ENCODE data around the gene EPS8L3.
"Not testable (repeated sequence)": the region's sequence is repeated elsewhere in the genome, so short reads cannot be mapped to it uniquely, and the experiment has no call there.

The EPS8L3 gene

DNA sequence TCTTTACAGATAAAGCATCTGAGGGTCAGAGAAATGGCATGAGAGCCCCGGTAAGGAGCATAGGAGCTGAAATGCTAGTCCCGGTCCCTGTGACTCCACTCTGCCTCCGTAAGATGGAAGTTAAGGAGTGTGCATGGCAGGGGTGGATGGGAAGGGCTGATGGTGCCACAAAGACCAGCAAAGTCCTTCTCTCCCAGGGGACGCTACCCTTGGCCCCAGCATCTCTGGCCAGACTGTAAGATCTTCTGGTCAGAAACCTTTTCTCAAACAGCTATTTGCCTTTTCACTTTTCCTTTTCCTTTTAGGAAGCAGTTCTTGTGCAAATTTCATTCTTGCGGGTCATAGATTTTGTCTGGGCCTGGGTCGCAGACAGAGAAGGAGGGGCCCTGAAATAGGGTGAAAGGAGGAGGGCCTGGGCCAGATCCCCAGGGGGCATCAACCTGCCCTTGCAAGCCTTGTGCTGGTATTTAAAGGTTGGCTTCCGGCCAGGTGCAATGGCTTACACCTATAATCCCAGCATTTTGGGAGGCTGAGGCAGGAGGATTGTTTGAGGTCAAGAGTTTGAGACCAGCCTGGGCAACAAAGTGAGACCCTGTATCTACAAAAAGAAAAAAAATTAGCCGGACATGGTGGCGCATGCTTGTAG is 14.4 kb upstream of the EPS8L3 start:
- DNase-seq: no peak

DNA sequence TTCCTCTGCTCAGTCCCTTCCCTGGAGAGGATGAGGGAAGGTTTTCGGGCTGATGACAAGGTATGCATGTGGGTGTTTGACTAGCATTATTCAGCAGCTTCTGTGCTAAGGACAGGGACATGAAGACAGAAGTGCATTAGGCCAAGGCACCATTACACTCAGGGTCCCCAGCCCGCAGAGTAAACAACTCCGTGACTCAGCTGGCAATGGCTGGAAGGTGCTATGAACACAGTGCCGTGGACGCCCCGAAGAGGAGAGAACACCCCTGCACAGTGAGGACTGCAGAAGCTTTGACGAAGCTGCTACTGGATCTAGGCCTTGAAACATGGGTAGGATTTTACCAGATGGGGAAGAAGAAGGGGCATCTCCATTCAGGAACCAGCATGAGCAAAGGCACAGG is 13.7 kb upstream of the EPS8L3 start:
- no peak for DNase-seq

DNA sequence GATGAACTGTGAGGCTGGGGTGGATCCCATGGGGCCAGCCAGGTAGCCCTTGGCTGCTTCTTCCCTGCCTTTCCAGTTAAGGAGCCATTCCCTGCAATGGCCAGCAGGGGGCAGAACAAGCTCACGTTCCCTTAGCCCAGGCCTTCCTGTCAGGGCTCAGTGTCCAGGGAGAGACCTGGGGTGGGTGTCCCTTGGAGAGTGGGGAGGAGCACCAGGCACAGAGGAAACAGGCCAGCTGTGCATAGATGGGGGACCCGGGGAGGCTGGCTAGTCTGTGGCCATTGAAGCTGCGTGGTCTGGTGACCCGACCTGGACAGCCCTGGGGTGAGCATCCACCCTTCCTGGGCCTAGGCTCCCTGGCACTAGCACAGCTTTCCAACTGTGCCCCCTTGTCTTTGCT is 13.2 kb upstream of the EPS8L3 start:
- peak; percentile 82 for DNase-seq

GRCh38 chr1:109776206-109776835 is 12.6 kb upstream of the EPS8L3 start:
- DNase-seq: no peak

GRCh38 chr1:109775398-109775797 is 11.7 kb upstream of the EPS8L3 start:
- DNase-seq: peak; percentile 25

DNA sequence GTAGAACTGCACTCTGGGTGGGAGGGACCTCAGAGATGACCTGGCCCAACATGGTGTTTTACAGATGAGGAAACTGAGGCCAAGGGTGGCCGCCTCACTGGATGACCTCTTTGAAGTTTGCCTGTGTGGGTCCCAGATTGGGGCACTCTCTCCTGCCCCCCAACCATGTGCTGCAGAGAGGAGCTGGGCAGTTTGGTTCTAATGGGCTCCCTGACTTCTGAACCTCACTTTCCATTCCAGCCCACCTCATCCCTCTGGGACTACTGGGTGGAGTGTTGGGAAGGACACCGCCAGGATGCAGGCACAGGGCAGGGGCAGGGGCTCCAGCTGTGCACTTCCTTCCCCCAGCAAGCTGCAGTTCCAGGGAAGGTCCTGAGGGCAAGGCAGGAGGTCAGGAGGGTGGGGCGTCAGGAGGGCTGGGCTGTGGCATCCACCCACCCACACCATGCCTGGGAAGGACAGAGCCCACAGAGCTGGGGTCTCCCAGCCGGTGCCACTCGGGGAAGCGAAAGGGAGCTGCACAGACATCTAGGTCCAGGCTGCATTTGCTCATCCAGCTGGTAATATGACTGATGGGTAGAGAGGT is 10.3 kb upstream of the EPS8L3 start:
- no peak for DNase-seq

DNA sequence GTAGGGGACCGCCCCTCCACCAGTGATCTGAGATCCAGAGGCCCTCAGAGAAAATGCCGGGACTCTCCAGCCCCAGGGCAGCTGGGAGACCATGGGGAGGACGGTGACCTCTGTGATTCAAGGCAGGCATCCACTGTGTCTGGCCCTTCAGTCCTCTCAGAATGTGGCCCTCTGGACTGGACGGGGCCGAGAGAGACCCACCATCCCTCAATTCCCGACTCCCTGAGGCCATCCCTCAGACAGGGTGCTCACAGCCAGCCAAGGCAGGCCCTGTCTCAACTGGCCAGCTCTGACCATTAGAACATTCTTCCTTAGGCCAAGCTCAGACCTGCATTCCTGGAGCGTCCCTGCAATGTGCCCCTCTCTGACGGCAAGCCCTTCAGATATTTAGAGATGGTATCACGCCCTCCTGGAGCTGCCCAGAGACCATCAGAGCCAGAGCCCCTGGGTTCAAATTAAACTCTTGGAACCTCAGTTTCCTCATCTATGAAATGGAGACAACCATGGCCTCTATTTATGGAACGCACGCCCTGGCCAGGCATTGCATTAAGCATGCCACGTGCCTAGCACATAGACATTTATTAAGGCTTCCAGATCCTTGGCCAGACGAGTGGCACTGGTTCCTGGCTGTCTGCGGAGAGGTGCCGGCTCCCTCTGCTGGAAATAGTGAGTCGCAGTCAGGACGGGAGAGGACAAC is 9.6 kb upstream of the EPS8L3 start:
- DNase-seq: peak; percentile 89

DNA sequence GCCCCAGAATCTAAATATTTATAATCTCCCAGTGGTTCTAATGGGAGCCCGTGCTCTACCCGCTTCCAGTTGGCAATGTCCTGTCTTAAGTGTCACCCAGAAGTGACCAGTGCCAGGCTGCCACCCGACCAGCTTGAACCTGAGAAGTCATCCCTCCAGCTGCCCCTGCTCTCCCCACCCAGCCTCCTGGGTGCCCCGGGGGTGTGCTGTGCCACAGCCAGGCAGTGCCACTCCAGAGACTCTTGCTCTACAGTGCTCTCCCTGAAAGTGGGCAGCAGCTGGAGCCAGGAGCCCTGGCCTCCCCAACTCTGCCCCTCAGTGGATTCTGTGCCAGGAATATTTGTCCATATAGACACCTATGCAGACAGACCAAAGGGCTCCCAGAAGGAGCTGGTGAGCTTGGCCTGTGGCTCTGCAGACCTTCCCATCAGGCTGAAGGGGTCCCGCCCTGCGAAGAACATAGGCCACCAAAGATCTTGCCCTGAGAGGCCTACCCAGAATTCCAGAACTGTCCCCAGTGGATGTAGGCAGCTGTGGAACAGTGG is 9.0 kb upstream of the EPS8L3 start:
- no peak for DNase-seq

DNA sequence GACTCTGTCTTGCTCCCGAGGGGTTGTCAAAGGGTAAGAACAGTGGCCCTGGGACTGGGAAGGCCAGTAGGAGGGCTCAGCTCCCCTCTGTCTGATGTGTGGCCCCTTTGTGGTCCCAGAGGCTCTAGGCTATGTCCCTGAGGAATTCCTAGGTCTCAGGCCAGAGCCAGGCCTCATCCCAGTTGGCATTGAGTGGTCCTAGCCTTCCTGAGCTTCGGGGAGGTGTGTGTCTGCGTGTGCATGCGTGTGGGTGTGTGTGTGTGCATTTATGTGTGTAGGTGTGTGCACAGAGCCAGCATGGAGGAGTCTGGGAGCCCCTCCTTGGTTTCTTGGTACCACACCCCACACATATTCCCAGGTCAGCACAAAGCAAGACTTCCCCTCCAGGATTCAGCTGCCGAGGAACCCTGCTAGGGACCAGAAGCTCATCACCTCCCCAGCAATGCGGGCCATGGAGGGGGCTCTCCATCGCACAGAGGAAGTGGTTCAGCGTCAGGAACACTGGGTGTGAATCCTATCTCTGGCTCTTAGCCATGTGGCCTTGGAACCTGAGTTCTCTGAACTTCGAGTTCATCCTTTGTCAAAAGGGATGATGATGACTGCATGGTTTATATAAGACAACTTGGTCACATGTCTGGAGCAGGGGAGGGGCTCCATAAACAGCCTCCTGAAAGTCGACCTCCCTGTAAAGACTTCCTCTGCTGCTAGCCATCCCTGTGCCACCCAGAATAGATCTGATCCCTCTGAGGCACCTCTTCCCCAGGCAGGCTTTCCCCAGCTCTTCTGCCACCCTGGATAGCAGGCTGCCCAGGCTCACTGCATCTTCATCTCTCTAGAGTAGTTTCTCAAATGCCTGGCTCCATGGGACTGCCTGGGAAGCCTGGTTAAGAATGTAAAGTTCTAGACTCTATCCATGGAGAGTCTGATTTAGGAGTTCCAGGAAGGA is 8.3 kb upstream of the EPS8L3 start:
- DNase-seq: no peak

DNA sequence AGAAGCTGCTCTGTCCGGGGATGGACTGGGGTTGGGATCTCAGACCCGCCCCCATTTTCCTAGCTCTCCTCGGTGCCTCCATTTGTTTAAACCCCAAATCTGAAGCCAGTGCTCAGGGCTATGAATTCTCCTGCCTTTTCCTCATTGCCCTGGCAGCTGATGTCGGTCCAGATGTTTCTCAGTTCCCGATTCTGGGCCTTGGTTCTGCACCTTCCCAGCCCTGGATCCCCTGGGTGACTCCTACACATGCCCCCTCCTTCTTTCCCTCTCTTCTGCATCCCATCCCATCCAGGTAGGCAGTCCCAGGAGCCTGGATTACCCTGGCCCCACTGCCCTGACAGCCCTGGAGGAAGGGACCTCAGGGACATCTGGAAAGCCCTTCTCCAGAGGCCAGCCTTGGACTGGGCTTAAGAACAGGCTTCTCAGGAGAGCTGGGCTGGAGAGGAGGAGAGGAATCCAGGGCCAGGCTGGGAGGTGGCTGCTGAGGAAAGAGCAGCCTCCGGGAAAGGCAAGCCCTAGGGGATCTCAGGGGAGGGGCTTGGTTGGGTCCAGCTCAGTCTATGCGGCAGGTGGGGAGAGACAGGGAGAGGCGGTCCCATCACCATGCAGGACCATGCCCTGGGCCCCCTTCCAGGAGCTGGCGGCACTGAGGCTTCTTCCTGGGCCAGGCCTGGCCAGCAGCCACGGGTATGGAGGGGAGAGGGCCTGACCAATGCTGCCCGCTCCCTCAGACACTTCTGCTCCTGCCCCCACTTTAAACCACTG is 6.8 kb upstream of the EPS8L3 start:
- DNase-seq: no peak

- peak; percentile 80 for DNase-seq
Observed at GRCh38 chr1:109769330-109770078, 5.8 kb upstream of the EPS8L3 start.

- no peak for DNase-seq
Observed at GRCh38 chr1:109768820-109769219, 5.1 kb upstream of the EPS8L3 start.

DNA sequence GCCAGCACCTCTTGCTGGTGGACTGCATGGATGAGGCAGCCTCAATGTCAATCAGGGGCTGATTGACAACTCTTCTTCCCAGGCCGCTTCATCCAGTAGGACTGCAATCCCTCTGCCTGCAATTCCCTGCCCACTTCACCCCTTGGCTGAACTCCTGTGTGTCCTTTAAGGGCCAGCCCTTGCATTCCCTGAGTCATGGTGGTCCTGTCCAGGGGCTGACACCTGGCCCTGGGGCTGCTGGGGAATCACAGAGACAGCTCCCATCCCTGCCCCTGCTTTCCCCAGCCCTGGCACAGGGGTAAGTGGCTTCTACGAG is 4.6 kb upstream of the EPS8L3 start:
- DNase-seq: no peak

- DNase-seq: no peak
Observed at GRCh38 chr1:109767637-109768334, 4.1 kb upstream of the EPS8L3 start.

GRCh38 chr1:109766991-109767636 is 3.4 kb upstream of the EPS8L3 start:
- DNase-seq: not testable (repeated sequence)

DNA sequence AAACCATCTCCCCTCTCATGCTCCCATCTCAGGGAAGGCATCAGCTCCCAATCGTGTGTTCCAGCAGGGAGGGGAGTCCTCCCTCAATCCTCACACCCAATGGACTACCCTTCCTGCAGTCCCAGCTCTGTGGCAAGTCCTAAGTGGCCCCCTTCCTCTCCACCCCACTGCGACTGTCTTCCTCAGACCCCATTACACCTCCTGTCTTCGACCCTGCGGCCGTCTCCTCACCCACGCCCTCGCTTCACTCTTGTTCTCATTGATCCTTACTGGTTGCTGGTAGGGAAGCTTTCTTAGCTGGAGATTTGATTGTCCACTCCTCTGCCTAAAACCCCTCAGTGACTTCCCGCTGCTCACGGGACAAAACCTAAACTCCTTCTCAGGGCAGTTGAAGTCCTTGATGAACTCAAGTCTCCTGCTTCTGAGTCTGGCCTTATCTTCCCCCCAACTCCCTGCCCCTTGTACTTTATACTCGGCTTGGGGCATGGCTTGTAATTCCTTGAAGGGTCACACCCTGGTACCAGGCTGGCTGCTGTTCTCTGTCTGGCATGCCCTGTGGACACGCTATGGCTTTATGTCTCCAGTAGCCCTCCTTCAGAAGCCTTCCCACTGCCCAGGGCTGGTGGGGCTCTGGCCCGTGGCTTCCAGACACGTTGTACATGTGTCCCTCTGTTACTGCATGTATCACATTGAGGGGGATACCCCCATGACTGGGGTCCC is 2.3 kb upstream of the EPS8L3 start:
- no peak for DNase-seq

- DNase-seq: no peak
Observed at GRCh38 chr1:109765483-109765815, 1.7 kb upstream of the EPS8L3 start.

GRCh38 chr1:109764561-109765482 is 1.1 kb upstream of the EPS8L3 start:
- no peak for DNase-seq
